ENCODE data around the gene KLHL35. TPM values are rescaled to one million over a fixed set of nuclear protein-coding genes. Genes with fewer than 3 reads are reported as not detected.

Gene KLHL35
- total RNA-seq, 4 donors from 2014 or later = 0.97 to 5.1 (median 2.1) TPM

GRCh38 chr11:75454987-75455386, 22.0 kb upstream of the KLHL35 start:
- H3K4me1 ChIP-seq = peaks cover 3% of the 10 kb centered on the region
- no peaks in the 10 kb centered on the region for H3K9me3 ChIP-seq
- H3K4me3 ChIP-seq = no peak overlapping the region
- WGBS = 77% methylated on average over 5 of the region's 5 CpGs
- DNase-seq (ENCODE audit: low spot score in 2 of 2) = no peak
- no peak for TF ChIP-seq CTCF (IDR thresholded peaks at IDR 0.05)
- TF ChIP-seq POLR2AphosphoS5 (IDR thresholded peaks at IDR 0.05) = no peak
- TF ChIP-seq EP300 (IDR thresholded peaks at IDR 0.05) = no peak
- TF ChIP-seq POLR2A (IDR thresholded peaks at IDR 0.05) = no peak
- H3K36me3 ChIP-seq = no peaks in the 10 kb centered on the region
- peaks cover 5% of the 10 kb centered on the region for H3K27me3 ChIP-seq
- no peak overlapping the region for H3K27ac ChIP-seq

- Histone ChIP-seq H3K9me3 (no peaks in the 10 kb centered on the region), H3K27ac (no peak overlapping the region), H3K36me3 (no peaks in the 10 kb centered on the region), H3K4me1 (peaks cover 3% of the 10 kb centered on the region), H3K4me3 (no peak overlapping the region), H3K27me3 (peaks cover 5% of the 10 kb centered on the region)
- peak in 1 of 3 donors; percentile 21 for TF ChIP-seq POLR2AphosphoS5 (IDR thresholded peaks at IDR 0.05)
- no peak for TF ChIP-seq POLR2A (IDR thresholded peaks at IDR 0.05)
- WGBS = 44% methylated on average over 9 of the region's 9 CpGs
- no peak for DNase-seq (ENCODE audit: low spot score in 2 of 2)
These were observed 21.1 kb upstream of the KLHL35 start for GRCh38 chr11:75453916-75454655.

DNA sequence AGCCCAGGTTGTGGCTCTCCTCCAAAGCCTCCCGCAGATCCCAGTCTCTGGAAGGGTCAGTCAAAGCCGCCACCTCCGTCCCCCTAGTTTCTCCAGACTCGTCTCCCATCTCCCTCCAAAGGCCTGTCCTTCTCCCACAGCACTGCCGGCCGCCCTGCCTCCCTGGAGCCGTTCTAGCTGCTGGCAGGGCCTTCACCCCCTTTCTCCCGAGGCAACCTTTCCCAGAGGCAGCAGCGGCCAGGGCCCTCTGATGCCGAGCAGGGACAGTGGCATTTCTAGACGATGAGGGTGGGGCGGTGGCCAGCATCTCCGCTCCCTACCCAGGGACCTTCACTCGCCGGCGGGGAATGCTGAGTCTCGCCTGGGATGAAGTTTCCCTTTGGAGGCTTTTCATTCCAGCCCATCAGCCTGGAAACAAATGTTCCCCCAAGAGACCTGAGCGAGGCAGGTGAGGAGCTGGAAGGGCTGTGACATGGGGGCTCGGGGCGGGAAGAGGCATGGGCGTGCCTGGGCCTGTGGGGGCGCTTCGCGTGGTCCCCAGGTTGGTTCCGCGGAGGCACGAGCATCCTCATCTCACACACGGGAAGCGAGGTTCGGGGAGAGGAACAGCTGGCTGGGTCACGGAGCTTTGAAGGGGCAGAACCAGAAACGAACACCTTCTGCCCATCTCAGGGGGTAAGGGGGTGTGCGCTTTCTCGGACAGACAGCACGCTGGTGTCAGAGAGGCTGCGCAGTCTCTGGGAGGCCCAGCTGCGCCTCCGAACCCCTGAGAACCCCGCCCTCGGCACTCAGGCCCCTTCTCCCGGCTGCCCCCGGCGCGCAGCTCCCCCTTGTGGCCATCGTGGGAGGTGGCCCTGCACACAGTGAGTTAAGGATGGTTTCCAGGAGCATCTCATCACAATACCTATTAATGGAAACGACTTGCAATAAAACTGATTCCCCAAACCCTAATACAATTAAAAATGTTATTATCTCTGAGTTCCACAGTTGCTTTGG, 18.1 kb upstream of the KLHL35 start:
- Histone ChIP-seq H3K9me3 (no peaks in the 10 kb centered on the region), H3K4me1 (peaks cover 3% of the 10 kb centered on the region), H3K27me3 (peaks cover 5% of the 10 kb centered on the region), H3K4me3 (no peak overlapping the region), H3K27ac (no peak overlapping the region), H3K36me3 (no peaks in the 10 kb centered on the region)
- 66% methylated on average over 41 of the region's 46 CpGs for WGBS
- TF ChIP-seq EP300 (IDR thresholded peaks at IDR 0.05) = no peak
- peak in 1 of 2 donors; percentile 53 for TF ChIP-seq CTCF (IDR thresholded peaks at IDR 0.05)
- DNase-seq (ENCODE audit: low spot score in 2 of 2) = no peak

GRCh38 chr11:75450236-75450635, 17.2 kb upstream of the KLHL35 start:
- 44% methylated on average over 4 of the region's 7 CpGs for WGBS
- TF ChIP-seq POLR2AphosphoS5 (IDR thresholded peaks at IDR 0.05) = no peak
- TF ChIP-seq POLR2A (IDR thresholded peaks at IDR 0.05) = no peak
- H3K9me3 ChIP-seq = no peaks in the 10 kb centered on the region
- DNase-seq (ENCODE audit: low spot score in 2 of 2) = no peak
- H3K4me3 ChIP-seq = no peak overlapping the region
- no peaks in the 10 kb centered on the region for H3K36me3 ChIP-seq
- H3K27ac ChIP-seq = no peak overlapping the region
- peaks cover 5% of the 10 kb centered on the region for H3K27me3 ChIP-seq
- peaks cover 3% of the 10 kb centered on the region for H3K4me1 ChIP-seq

- Histone ChIP-seq H3K36me3 (no peaks in the 10 kb centered on the region), H3K4me1 (peaks cover 3% of the 10 kb centered on the region), H3K4me3 (no peak overlapping the region), H3K27me3 (peaks cover 5% of the 10 kb centered on the region), H3K9me3 (no peaks in the 10 kb centered on the region), H3K27ac (no peak overlapping the region)
- TF ChIP-seq CTCF (IDR thresholded peaks at IDR 0.05) = no peak
- no peak for TF ChIP-seq POLR2AphosphoS5 (IDR thresholded peaks at IDR 0.05)
- no peak for TF ChIP-seq EP300 (IDR thresholded peaks at IDR 0.05)
- no peak for TF ChIP-seq POLR2A (IDR thresholded peaks at IDR 0.05)
- 84% methylated on average over 9 of the region's 11 CpGs for WGBS
- no peak for DNase-seq (ENCODE audit: low spot score in 2 of 2)
These were observed 16.8 kb upstream of the KLHL35 start for GRCh38 chr11:75449776-75450175.

- WGBS = 60% methylated on average over 1 of the region's 10 CpGs
- DNase-seq (ENCODE audit: low spot score in 2 of 2) = no peak
- Histone ChIP-seq H3K27ac (no peak overlapping the region), H3K36me3 (no peaks in the 10 kb centered on the region), H3K4me3 (no peak overlapping the region), H3K4me1 (peaks cover 3% of the 10 kb centered on the region), H3K27me3 (peaks cover 5% of the 10 kb centered on the region), H3K9me3 (no peaks in the 10 kb centered on the region)
- no peak for TF ChIP-seq POLR2AphosphoS5 (IDR thresholded peaks at IDR 0.05)
- TF ChIP-seq POLR2A (IDR thresholded peaks at IDR 0.05) = no peak
- TF ChIP-seq CTCF (IDR thresholded peaks at IDR 0.05) = no peak
- TF ChIP-seq EP300 (IDR thresholded peaks at IDR 0.05) = no peak
These were observed 16.3 kb upstream of the KLHL35 start for GRCh38 chr11:75449271-75449670.
